IPS-18c (cell line): ENCODE measurements around the gene PAX4.

Experiments used
- H3K4me3 ChIP-seq: 2 replicates; pipeline ENCODE4 v1.7.0; 2013; ENCODE audit warnings: low read depth, mild to moderate bottlenecking, low read length, moderate library complexity; ENCODE audit not compliant: insufficient read depth
- H3K9me3 ChIP-seq: one replicate; pipeline ENCODE4 v1.6.1; 2013; ENCODE audit warnings: mild to moderate bottlenecking, low read length, moderate library complexity; ENCODE audit not compliant: control insufficient read depth, insufficient read depth

PAX4 gene

GRCh38 chr7:127638197-127638596 is 20.3 kb upstream of the PAX4 start:
- H3K4me3 ChIP-seq: no peak overlapping the region
- H3K9me3 ChIP-seq: no peaks in the 10 kb centered on the region

- Histone ChIP-seq H3K4me3 (no peak overlapping the region), H3K9me3 (no peaks in the 10 kb centered on the region)
Measured at GRCh38 chr7:127635659-127636285, 17.8 kb upstream of the PAX4 start.

- H3K9me3 ChIP-seq: no peaks in the 10 kb centered on the region
- no peak overlapping the region for H3K4me3 ChIP-seq
Measured at GRCh38 chr7:127632276-127632910, 14.5 kb upstream of the PAX4 start.

GRCh38 chr7:127629268-127629854 is 11.4 kb upstream of the PAX4 start:
- Histone ChIP-seq H3K4me3 (no peak overlapping the region), H3K9me3 (no peaks in the 10 kb centered on the region)

GRCh38 chr7:127628445-127628844 is 10.5 kb upstream of the PAX4 start:
- H3K9me3 ChIP-seq: no peaks in the 10 kb centered on the region
- H3K4me3 ChIP-seq: no peak overlapping the region

- H3K9me3 ChIP-seq: no peaks in the 10 kb centered on the region
- H3K4me3 ChIP-seq: no peak overlapping the region
Measured at GRCh38 chr7:127625331-127625730, 7.4 kb upstream of the PAX4 start.

GRCh38 chr7:127620406-127621233 is 2.7 kb upstream of the PAX4 start:
- H3K4me3 ChIP-seq: peak overlapping the region; percentile 56

GRCh38 chr7:127619681-127620405 is 1.9 kb upstream of the PAX4 start:
- no peaks in the 10 kb centered on the region for H3K9me3 ChIP-seq
- peak overlapping the region; percentile 56 for H3K4me3 ChIP-seq

More at GRCh38 chr7:127620406-127621233, 2.7 kb upstream of the PAX4 start:
- no peaks in the 10 kb centered on the region for H3K9me3 ChIP-seq

- no peak overlapping the region for H3K4me3 ChIP-seq
- H3K9me3 ChIP-seq: no peaks in the 10 kb centered on the region
Measured at GRCh38 chr7:127618775-127619174, 833 bp upstream of the PAX4 start.

GRCh38 chr7:127616724-127617123 is 1.2 kb downstream of the PAX4 start:
- Histone ChIP-seq H3K4me3 (no peak overlapping the region), H3K9me3 (no peaks in the 10 kb centered on the region)

GRCh38 chr7:127612263-127612662 is 5.7 kb downstream of the PAX4 start:
- Histone ChIP-seq H3K9me3 (peaks cover 2% of the 10 kb centered on the region), H3K4me3 (no peak overlapping the region)

GRCh38 chr7:127609297-127609696 is 8.6 kb downstream of the PAX4 start:
- peaks cover 2% of the 10 kb centered on the region for H3K9me3 ChIP-seq
- H3K4me3 ChIP-seq: no peak overlapping the region

- H3K4me3 ChIP-seq: no peak overlapping the region
- peaks cover 2% of the 10 kb centered on the region for H3K9me3 ChIP-seq
Measured at GRCh38 chr7:127608446-127608845, 9.5 kb downstream of the PAX4 start.

GRCh38 chr7:127600885-127601284 is 17.1 kb downstream of the PAX4 start:
- Histone ChIP-seq H3K9me3 (no peaks in the 10 kb centered on the region), H3K4me3 (no peak overlapping the region)

GRCh38 chr7:127598318-127598717 is 19.6 kb downstream of the PAX4 start:
- no peak overlapping the region for H3K4me3 ChIP-seq

GRCh38 chr7:127595737-127596136 is 22.2 kb downstream of the PAX4 start:
- Histone ChIP-seq H3K9me3 (peaks cover 4% of the 10 kb centered on the region), H3K4me3 (no peak overlapping the region)

More at GRCh38 chr7:127598318-127598717, 19.6 kb downstream of the PAX4 start:
- H3K9me3 ChIP-seq: peaks cover 4% of the 10 kb centered on the region

- no peak overlapping the region for H3K4me3 ChIP-seq
- peaks cover 4% of the 10 kb centered on the region for H3K9me3 ChIP-seq
Measured at GRCh38 chr7:127594490-127594889, 23.5 kb downstream of the PAX4 start.
